IPS DF 4.7 (cell line): ENCODE measurements around the gene DST.
"Not testable (repeated sequence)": the region's sequence is repeated elsewhere in the genome, so short reads cannot be mapped to it uniquely, and the experiment has no call there.

Experiments
- DNase-seq: peaks from one replicate; pipeline ENCODE4 v3.0.0-alpha.2; 2013; ENCODE audit warnings: low spot score; ENCODE audit errors: extremely low read depth

The DST gene

GRCh38 chr6:56572788-56573471, 69.8 kb downstream of the DST start:
- DNase-seq, result no peak

DNA sequence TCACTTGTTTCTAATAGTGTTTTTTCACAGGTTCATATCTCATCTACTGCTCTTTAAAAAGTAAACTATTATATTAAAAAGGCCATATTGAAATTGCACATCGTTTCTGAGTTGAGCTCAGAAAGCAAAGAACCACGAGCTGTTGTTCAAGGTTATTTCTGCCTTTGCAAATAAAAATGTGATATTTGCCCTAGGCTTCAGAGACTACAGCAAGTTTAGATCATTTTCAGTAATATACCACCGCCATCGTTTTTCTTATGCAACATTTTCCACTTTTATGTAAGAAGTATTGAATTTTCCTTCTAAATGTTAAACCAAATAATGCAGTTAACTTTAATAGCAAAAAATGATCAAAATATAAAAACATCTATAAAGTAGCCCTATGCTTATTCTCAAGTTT, 71.1 kb downstream of the DST start:
- DNase-seq, result no peak

DNA sequence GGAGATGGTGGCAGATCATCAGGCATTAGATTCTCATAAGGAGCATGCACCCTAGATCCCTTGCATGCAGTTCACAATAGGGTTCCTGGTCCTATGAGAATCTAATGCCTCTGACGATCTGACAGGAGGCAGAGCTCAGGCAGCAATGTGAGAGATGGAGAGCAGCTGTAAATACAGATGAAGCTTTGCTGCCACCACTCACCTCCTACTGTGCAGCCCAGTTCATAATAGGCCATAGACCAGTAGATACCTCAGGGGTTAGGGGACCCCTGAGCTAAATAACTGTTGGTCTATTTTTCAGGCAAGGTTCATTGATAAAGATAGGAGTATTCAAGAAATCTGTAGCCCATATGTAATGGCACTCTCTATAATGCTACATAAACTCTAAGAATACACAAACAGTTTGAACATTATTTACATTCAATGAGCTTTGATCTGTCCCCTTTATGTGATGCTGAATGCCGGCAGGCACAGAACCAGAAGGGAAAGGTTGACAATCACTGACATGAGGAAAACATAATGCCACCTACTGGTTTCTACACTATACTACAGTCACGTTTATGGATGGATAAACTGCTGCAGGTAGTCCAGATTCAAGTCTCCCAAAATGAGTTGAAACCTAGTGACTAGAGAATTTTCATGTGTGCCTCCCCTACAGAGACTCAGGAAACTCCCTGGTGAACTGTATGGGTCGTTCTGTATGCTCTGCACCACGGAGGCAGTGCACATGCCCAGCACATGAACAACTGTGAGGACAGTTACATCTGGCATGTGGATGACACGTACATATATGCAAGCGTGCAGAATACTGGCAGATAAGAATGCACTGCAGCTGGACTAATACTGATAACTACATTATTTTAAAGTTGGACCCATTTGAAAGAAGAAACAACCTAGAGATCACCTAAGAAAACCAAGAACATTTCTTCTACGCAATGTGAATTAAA, 72.0 kb downstream of the DST start:
- DNase-seq, result no peak

DNA sequence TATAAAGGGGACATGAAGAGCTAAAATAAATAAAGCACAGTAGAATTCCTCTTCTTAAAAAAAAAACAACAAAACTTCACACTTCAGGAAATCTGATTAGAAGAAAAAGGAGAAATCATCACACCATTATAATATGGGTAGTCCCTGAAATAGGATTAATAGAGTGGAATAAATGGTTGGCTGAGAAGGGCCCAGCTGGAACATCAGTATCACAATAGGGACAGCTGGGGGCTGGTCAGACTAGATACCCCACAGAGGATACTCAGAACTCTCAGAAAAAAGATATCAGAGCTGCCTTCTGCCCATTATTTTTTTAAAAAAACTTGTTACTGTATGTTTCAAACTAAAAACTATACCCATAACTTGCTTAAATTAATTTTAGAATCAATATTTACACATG, 75.2 kb downstream of the DST start:
- DNase-seq, result no peak

- DNase-seq, result not testable (repeated sequence)
Measured at GRCh38 chr6:56562730-56563129, 80.0 kb downstream of the DST start.

GRCh38 chr6:56556751-56557540, 85.7 kb downstream of the DST start:
- DNase-seq, result no peak

DNA sequence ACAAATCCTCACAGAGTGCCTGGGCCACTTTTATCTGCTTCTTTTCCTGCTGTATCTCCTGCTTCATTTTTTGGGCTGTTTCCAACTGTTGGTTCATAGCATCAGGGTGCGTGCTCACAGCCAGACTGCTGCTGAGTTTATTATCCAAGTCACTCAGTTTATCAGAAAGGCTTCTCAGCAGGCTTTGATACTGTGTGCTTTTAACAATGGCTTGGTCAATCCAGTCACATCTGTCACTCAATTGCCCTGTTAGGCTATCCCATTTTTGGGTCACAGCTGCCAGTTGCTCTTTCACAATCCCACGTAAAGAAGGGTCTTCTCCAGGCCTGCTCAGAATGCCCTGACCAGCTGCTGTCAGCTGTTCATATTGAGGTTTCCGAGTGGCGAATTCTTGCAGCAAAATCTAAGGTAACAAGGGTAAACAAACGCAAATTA, 87.2 kb downstream of the DST start:
- no peak for DNase-seq

DNA sequence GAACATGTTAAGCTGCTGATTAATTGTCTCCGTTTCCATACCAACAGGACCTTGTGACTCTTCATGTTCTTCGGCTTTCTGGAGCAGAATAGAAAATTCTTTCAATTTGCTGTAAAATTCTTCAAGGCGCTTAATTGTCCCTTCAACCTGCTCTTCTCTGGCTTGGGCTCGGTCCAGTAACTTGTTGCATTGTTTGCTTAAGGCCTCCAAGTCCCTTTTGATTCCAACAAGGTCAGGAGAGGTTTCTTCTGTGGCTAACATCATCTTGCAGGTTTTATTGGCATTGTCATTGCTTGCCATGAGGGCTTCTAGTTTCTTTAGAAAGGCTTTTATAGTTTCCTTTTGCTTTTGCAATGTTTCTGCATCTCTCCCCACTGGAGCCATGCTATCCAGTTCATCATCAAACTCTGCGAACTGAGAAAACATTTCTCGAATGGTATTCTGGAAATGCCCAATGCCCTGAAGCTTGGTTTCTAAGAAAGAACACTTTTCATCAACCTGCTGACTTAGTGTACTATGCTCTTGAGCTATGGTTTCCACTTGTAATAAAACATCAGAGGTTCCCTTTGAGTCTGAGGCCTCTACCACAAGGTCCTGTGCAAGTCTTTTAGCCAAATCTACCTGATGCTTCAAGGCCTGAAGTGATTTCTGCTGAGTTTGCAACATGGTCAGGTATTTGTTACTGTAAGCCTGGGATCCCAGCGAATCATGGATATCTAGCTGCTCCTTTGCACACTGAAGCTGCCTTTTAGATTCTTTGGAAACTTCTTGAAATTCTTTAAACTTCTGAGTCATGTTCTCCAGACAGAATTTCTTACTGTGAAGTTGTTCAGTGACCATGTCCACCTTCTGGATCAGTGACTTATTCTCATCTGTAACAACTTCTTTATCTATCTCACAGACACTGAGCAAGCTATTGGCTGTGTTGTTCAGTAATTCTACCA, 90.2 kb downstream of the DST start:
- DNase-seq, result no peak

GRCh38 chr6:56551409-56552120, 91.1 kb downstream of the DST start:
- no peak for DNase-seq

DNA sequence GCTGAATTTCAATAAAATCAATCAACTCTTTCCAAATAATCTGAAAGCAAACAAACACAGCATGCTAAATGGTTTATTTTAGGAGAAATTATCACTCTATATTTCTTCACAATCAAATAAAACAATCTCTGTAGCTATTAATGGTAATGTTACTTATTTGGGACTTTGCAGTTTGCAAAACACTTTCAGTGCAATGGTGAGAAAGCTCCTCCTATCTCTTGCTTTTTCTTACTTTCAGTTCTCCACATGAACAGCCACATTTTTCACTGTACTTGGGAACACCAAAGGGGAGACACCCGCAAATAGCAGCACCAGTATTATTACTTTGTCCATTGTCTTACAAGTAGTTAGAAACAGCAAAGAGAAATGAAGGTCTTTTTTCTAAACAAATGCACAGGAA, 92.4 kb downstream of the DST start:
- DNase-seq, result no peak

GRCh38 chr6:56549014-56549413, 93.7 kb downstream of the DST start:
- DNase-seq, result no peak

GRCh38 chr6:56547687-56548086, 95.0 kb downstream of the DST start:
- DNase-seq, result no peak

- DNase-seq, result peak; percentile 85
Measured at GRCh38 chr6:56542364-56543331, 100.0 kb downstream of the DST start.

DNA sequence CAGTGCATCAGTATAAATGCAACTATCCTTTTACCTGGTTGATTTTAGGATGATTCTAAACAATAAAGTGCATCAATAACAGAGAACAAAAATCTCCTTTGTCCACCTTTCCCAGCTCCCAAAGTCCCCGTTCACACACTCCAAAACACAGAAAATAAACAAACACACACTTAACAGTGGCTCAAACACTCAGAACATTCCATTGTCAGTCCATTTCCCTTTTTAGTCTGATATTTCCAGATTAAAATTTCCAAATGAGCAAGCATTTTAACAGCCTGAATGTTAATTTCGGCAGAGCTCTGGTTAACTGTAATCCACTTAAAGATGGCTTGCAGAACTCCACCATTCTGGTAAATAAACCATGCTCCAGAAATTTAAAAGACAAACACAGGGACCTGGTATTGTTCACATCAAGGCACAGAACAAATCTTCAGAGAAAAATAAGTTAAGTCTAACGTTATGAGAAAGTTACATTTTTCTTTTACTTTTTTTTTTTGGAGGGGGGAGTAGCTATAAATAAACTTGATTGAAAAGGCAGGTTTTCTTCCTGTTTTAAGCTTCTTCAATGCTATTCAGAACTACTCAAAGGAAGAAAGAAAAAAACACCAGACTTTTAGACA, 100.8 kb downstream of the DST start:
- DNase-seq, result no peak

- no peak for DNase-seq
Measured at GRCh38 chr6:56541030-56541600, 101.6 kb downstream of the DST start.

DNA sequence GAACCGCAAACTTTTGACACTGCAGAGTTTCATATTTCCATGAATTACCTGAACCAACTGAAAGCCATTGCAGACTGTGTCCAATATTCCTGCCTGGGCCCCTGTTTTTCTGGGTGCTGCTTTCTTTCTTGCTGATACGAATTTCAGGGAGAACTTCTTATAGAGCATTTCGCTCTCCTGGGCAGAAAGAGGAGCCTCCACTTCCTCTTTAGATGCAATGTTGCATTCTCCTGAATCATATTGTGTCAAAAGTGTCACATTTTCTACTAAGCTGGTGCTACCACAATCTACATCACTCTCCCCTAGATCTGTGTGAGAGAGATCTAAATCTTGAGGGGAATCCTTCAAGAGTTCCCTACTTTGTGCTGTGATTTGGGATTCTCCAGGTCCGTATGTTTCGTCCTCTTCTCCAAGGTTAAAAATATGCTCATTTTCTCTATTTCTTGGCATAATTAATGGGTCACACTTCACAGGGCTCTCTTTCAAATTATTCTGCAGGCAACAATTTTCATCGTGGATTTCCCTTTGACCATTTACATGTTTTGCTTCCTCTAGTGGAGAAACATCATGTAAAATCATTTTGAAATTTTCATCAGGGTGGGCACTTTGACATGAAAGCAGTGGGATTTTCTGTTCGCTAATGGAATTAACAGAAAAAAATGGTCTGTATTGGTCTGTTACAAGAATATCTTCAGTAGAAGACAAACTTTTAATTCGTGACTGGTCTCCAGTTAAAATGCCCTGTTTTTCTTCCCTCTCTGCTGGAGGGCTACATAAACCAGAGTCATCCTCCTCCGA, 102.3 kb downstream of the DST start:
- DNase-seq, result no peak

DNA sequence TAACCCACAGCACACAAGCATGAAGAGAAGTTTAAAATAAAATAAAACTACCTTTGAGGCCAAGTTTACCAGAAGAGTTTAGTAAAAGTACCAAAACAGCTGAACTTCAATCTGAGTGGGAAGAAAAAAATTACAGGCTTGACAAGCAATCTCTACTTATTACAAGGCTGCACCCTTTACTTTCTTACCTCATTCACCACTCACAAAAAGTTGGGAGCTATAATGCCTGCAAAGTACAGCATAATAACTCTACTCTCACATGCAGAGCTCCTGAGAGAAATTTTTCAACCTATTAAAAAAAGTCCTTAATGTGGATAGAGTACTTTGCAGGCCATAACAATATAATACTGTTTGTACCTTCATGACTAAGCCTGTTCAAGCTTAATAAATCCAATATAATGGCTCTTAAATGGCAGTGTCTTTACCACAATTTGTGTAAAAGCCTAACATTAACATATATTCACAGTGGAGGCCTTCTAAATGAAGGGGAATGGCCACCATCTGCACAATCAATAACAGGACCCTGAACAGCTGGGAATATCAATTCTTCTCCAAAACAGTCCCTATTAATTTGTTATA, 103.1 kb downstream of the DST start:
- no peak for DNase-seq
